ENCODE results near the gene TJP1.
"Not testable (repeated sequence)": the region's sequence is repeated elsewhere in the genome, so short reads cannot be mapped to it uniquely, and the experiment has no call there.

The TJP1 gene

DNA sequence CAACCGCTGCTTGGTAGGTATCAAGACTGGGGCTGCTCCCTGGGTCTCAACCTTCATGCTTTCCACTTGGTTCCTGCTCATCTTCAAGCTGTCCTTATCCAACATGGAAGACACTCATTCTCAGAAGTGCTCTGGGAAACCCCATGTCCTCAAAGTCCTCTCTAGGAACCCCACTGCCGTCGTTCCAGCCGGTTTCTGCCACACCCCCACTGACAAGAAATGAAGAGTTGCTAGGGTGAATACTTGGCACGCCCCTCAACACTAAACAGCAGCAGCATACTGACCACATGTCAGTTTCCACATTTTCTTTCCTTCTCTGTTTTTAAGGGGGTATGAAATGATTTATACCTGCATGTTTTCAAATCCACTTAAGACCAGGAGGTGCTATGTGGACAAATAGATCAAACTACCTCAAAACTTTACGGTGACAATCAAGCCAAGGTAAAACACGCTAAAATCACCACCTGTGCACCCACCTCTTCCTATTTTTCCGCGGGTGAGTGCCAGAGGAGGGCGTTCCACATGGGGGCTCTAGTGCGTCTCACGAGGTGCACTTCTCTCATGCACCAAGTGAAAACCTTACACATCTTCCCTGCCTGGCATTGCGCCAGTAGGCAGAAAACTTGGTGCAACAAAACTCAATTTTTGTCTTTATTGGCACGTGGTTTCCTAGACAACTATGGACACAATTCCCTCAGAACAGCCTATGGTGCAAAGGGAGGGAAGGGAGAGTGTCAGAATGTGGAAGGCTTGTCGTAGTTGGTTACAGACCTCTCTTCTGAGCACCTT, 125.1 kb downstream of the TJP1 start:
- no peak for DNase-seq

DNA sequence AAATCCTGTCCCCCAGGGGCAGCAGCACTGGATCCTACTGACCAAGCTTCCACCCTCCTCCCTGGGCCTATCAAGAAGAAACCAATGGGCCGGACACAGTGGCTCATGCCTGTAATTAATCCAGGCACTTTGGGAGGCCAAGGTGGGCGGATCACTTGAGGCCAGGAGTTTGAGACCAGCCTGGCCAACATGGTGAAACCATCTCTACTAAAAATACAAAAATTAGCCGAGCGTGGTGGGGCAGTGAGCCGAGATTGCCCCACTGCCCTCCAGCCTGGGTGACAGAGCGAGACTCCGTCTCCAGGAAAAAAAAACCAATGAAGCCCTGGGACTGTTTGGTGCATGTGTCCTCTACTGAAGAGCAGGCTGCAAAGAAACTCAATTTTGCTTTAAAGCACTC, 125.8 kb downstream of the TJP1 start:
- DNase-seq = not testable (repeated sequence)

DNA sequence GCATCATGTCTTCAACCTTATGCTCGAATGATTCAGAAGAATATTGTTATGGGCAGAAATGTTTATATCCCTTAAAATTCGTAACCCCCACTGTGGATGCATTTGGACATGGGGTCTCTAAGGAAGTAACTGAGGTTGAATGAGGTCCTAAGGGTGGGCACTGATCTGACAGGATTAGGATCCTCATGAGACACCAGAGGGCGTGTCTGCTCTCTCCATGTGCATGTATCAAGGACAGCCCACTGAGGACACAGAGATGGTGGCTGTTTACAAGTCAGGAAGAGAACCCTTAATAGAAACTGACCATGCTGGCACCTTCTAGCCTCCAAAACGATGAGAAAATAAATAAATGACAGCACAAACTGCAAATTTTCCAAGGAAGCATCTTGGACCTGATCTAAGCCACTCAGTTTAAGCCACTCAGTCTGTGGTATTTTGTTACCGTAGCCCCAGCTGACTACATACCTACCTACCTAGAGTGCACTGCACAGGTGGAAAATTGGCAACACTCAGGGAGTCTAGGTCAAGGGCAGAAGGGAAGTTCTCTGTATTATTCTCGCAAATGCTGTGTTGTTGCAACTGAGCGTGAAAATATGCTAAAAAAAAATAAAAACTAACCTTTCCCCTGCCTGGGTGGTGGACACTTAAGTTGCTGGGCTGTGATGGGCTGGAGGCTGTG, 126.6 kb downstream of the TJP1 start:
- no peak for DNase-seq

DNA sequence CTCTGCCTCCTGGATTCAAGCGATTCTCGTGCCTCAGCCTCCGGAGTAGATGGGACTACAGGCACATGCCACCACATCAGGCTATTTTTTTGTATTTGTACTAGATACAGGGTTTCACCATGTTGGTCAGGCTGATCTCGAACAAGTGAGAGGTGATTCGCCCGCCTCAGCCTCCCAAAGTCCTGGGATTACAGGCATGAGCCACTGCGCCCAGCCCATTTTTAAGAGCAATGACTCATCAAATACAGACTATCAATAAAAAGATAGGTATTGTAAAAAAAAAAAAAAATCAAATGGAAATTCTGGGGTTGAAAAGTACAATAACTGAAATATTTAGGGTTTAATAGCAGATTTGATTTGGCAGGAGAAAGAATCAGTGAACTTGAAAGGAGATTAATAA, 129.0 kb downstream of the TJP1 start:
- no peak for DNase-seq

DNA sequence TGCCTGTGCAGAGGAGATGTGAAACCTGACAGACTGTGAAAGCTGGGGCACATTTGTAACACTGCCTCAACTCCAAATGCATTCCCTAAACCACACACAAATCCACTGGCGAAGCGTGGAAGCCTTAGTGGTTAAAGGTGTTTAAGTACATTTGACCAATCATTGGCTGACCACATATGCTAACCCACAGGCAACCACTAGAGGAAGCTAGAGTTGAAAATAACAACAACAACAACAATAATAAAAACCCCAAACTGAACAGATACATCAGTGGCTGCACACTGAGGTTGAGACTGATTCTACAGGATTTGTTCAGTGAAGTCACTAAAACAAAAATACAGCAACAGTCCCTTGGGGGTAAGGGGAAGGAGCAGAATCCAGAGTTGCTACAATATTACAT, 129.7 kb downstream of the TJP1 start:
- DNase-seq = no peak

DNA sequence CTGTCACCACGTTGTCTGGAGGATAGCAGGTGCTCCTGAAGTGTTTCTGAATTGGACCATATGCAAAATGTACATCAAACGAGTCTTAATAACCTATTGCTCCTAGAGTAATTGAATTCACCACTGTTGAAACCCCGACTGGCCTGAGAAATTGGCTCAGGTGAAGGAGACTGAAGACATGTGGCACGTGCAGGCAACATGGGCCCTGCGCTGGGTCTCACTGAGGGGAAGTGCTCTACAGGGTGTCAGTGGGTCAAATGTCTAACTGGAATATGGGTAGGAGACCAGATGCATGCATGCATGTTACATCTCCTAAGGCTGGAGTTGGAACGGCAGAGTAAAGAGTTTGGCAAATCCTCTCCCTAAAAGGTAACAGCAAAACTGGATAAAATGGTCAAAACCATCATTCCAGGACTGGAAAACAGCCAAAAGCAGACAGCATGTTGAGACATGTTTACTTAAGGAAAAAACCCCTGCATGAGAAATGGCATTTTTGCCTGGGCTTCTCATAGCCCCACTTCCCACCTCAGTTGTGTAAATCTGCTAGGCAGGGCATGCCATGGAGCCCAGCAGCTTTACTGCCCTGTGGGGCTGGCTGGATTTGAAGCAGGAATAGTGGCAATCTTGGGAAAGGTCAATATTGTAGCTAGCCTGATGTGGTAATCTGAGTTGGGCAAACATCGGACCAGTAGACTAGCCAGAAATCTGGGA, 131.3 kb downstream of the TJP1 start:
- DNase-seq = no peak

DNA sequence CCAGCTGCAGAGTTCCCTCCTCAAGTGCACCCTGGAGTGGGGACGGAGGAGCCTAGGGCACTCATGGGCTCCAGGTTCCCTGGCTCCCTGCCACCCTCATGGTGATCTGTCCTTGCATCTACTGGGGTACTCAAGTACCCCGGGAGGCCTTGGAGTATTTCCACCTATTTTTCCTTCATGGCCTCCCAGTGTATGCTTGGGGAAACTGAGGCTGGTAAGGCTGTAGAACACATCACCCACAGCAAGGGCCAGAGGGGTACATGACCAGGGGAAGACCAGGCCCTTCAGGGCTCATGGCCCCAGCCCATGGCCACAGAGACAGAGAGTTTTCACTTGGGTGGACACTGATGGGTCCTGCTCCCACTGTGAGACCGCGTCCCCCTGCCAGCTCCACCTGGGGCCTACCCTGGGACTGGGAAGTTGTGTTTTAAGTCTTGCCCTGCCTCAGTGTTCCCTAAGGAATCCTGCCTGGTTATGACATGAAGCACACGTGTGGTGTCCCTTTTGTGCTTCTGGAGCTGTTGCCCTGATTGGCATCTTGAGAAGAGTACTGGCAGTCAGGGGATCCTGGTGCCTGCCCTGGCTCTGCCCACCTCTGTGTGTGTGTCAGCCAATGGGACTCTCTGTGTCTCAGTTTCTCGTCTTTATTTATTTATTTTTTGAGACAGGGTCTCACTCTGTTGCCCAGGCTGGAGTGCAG, 132.8 kb downstream of the TJP1 start:
- no peak for DNase-seq

DNA sequence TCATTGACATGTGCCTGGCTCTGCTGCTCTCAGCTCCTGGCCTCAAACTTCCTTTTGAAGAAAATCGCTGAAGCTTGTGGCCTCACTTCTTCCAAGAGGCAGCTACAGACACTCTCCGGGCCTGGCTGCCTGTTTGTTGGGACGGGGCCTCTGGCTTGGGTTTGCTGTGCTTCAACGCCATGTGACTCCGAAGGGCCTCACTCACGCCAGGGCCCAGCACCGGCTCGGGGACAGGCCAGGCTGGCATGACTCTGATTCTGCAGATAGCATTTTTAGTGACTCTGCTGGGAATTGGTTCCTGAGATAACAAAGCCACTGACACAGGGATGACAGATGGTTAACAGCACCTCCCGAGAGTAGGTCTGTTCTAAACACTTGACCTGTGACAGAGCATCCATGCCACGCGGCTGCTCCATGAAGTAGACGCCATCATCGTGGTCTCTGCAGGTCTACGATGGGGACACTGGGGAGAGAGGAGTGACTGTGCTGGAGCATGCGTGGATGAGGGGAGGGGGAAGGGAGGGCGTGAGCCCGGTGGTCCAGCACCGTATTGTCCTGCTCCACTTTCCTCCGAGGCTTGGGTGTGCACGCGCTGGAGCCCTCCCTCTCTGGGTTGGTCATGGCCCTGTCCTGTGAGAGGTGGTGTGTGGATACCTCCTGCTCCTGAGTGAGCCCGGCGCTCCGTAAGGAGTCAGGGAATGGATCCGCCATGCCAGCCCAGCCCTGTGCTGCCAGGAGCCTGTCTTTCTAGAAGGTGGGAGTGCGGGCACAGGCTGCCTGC, 133.6 kb downstream of the TJP1 start:
- no peak for DNase-seq

DNA sequence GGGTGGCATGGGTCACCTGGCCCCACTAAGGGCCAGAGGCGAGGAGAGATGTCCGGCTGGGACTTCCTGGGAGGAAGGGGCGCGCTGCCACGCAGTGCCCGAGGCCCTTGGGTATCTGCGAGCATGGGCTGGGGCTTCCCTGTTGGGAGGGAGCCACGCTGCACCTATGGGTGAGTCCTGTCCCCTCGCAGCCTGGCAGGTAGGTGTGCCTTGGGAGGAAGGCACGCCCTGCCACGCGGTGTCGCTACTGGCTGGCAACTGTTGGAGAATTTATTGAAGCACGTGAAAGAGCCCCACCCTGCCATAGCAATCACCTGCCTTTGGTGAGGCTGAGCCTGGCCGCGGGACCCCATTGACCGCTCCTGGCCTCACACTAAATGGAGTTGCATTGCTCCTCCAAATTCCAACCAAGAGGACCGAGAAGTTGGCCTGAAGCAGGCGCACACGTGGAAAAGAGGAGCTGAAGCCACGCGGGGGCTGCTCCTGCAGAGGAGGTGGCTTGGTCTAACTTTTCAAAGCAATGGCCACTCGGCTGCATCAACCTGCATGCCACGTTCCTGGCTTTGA, 134.2 kb downstream of the TJP1 start:
- no peak for DNase-seq

DNA sequence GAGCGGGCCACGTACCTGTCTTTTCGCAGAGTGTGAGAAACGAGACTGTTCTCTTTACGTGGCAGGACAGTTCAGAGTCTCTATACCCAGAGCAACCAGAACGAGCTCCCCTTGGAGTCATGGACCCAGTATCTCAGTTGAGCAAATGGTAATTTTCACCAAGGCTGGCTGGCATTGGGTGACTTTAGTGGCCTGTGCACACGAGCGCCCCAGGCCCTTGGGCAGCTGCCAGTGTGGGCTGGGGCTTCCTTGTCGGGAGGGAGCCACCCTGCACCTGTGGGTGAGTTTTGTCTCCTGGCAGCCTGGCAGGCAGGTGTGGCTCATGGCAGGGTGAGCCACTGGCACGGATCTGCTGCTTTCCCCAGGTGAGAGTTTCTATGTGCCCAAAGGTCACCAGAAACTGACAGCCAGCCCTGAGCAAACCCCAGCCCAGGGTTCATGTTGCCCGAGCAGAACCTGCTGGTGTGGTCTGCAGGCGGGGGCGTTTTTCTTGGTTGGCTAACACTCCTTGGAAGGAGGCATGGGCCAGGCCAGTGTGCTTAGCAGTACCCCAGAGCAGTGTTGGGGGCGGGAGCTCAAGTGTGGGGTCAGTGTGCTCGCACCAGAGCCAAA, 135.0 kb downstream of the TJP1 start:
- DNase-seq = no peak

DNA sequence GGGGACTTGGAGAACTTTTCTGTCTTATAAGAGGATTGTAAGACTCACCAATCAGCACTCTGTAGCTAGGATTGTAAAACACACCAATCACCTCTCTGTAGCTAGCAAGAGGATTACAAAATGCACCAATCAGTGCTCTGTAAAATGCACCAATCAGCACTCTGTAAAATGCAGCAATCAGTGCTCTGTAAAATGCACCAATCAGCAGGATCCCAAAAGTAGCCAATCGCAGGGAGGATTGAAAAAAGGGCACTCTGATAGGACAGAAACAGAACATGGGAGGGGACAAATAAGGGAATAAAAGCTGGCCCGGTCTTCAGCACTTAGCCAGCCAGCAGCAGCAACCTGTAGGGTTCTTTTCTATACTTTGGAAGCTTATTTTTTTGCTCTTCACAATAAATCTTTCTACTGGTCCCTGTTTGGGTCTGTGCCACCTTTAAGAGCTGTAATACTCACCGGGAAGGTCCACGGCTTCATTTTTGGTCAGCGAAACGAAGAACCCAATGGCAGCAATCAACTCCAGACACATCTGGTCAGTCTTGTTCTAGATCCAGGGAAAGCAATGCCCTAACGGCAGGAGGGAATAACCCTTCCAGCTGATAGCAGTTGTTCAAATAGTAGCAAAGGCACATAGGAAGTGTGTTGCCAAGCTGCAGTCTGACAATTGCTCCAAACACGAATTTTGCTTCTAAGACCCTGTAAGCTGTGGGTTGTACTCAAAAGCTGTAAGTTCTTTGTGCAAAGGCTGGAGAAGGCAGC, 135.6 kb downstream of the TJP1 start:
- DNase-seq = no peak

DNA sequence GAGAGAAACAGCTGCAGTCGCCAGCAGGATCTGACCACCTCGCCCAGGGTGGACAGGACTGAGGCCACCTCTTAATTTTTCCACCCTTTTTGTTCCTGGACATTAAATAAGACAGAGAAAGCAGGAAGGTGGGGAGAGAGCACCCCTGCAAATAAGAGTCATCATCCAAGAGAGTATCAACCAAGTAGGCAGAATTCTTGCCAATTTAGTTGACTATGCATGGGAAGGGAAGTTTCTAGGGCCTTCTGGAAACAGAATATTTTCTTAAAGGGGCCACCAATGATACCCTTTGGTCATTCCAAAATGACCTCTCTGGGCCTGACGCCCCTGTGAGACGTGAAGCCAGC, 136.2 kb downstream of the TJP1 start:
- DNase-seq = no peak

DNA sequence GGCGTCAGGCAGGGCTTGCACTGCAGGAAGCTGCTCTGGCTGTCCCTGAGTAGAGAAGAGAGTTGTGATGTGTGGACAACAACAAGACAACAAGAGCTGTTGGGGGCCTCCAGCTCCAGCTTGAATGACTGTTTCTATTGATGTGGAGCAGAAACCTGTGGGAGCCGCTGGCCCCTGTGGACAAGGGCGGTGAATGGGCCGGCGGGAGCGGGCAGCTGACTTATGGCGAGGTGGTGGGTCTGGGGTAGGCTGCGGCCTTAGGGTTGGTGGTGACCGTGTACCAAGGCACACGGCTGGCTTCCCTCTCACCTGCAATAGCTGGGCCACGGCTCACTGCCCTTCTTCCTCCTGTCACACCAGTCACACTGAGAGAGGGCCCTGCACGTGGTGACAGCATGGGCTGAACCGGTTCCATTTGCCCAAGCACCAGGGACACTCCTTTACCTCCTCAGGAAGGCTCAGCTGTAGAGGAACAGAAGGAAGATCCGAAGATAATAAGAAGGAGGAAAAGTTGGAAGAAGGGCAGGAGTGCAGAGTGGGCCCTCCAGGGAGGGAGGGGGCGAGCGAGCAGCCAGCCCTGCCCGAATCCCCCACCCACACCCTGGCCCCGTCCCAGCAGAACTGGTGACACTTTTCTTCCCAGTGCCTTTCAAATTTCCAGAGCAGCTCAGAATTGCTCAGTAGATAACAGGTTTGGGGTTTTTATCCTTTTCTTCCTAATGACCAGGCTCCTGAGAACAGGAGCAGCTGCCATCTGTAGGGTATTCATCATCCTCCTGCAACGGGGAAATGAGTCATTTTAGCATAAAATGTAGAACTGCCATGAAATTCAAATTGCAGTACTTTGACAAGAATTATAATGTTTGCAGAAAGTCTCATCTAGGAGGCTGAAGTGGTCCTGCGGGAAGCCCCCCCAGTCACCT, 136.9 kb downstream of the TJP1 start:
- DNase-seq = no peak

DNA sequence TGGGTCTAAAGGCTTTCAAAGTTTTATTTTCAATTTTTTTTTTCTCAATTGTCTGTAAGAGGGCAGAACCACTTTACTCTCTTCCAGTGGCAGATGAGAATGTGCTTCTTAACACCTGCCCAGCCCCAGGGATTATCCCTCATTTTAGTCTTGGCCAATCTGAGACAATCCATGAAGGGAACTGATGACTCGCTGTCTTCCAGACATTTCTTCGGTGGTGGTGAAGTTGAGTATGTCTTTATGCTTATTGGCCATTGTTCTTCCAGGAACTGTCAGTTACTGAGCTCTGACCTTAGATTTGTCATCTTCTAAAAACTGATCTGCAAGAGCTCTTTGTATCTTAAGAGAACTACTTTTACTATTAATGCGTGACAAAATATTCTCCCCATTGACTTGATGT, 139.5 kb downstream of the TJP1 start:
- no peak for DNase-seq

DNA sequence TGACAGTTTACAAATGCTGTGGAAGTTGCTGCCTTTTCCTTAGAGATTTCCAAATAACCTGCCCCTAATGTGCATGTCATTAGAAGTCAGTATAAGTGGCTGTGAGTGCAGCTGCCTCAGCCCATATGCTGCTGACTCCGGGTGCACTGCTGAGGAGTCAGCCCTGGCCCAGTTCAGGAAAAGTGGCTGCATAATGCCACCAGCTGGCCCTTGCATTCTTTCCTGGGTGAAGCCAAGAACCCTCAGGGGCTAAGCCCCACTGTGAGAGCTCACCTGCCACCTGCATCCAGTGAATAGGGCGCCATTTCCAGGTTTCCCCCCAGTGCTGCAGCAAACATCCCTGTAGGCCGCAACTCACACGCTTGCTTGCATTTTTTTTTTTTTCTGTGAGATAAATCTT, 139.9 kb downstream of the TJP1 start:
- no peak for DNase-seq

DNA sequence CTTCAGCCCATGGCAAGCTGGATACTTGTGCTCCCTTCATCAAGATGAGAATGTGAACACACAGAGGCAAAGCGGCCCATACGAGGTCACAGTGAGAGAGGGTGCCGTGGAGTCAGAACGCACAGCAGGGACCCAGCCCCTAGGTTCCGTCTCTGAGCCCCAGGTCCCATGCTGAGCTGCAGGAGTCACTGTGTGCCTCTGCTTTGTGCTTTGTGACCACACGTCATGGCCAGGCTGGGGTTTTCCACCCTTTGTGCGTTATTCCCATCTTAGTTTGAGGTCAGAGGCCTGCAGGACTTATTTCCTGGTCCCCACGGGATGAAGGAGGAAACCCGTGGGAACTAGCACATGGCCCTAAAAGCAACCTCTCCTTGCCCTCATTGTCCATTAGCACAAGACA, 140.3 kb downstream of the TJP1 start:
- DNase-seq = no peak

DNA sequence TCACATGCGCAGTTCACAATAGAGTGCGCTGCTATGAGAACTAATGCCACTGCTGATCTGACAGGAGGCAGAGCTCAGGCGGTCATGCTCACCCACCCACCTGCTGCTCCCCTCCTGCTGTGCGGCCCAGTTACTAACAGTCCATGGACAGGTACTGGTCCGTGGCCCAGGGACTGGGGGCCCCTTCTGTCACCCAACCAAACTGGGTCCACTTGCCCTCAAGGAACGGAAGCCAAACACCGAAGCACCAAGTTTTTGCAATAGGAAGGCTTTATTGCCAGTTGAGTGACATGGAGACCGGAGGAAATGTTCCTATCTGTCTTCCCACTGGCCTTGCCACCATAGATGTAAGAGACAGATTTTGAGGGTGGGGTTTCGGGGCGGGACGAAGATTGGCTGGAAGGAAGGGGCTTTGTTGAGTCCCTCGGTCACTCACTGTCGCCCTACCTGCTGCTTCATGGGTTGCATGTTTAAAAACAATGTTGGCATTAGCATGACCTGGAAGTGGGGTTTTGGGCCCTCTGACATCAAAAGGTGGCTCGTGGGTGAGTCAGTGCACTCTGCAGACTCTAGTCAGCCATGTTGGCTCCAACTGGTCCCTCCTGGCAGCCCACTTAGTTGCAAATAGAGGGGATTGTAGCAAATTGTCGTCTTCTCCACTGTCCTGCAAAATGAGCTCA, 141.0 kb downstream of the TJP1 start:
- DNase-seq = no peak

DNA sequence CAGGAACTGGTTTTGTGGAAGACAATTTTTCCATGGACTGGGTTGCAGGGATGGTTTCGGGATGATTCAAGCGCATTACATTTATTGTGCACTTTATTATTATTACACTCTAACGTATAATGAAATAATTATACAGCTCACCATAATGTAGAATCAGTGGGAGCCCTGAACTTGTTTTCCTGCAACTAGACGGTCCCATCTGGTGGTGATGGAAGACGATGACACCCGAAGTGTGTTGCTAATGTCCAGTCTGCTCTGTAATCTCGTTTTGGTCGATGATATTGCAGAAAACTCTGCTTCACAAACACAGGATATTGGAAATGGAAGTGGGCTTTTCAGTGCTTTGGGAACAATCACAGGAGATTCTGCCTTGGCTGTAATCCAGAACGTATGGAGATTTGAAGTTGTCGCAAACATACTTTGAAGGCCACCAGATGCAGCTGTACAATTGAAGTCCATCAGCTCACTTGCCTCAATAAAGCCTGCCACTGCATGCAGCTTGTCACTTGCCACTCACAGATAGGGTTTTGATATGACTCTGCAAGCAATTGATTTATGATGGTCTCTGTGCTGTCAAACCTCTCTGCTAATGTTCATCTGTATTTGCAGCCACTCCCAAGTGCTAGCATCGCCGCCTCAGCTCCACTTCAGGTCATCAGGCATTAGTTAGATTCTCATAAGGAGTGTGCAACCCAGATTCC, 141.7 kb downstream of the TJP1 start:
- DNase-seq = no peak
